ENCODE data around the gene CCDC183.
"Not testable (repeated sequence)": the region's sequence is repeated elsewhere in the genome, so short reads cannot be mapped to it uniquely, and the experiment has no call there.

CCDC183 gene

DNA sequence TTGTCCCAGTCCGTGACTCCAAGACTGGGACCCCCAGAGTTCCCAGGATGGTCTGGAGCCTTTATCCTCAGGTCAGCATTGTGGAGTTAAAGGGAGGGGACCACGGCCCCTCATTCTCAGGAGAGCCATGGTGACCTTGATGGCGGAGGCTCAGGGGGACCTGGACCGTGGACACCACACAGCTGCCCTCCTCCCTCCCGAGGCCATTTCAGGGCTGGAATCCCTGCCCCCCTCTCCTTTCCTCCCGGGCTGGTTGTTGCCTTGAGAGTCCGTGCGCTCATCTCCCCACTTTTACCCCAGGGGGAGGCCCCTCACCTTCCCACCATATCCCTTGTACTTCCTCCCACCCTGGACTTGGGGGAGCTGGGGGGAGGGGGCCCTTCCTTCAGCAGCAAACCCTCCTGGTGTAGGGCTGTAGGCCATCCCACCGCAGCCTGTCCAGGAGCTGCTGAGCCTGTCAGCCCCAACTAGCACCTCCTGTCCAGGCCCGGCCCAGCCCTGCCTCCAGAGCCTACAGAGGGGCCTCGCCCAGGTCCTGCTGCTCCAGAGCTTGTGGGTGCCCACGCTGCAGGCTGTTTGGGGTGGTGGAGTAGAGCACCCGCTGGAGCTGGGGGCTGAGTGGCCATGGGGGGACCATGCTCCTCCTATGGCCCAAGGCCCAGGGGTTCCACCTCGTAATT is 31.8 kb downstream of the CCDC183 start:
- no peak overlapping the region for H3K9ac ChIP-seq (ENCODE audit: low read length)
- no peak overlapping the region for H3K4me3 ChIP-seq (ENCODE audit: low read length)
- H3K27me3 ChIP-seq (ENCODE audit: control insufficient read depth, insufficient read depth, low read length): no peaks in the 10 kb centered on the region
- H3K36me3 ChIP-seq (ENCODE audit: control insufficient read depth, insufficient read depth, low read length): peaks cover 16% of the 10 kb centered on the region
- no peaks in the 10 kb centered on the region for H3K4me1 ChIP-seq (ENCODE audit: control insufficient read depth, insufficient read depth, low read length)
- H3K9me3 ChIP-seq (ENCODE audit: control insufficient read depth, low read length): no peaks in the 10 kb centered on the region

DNA sequence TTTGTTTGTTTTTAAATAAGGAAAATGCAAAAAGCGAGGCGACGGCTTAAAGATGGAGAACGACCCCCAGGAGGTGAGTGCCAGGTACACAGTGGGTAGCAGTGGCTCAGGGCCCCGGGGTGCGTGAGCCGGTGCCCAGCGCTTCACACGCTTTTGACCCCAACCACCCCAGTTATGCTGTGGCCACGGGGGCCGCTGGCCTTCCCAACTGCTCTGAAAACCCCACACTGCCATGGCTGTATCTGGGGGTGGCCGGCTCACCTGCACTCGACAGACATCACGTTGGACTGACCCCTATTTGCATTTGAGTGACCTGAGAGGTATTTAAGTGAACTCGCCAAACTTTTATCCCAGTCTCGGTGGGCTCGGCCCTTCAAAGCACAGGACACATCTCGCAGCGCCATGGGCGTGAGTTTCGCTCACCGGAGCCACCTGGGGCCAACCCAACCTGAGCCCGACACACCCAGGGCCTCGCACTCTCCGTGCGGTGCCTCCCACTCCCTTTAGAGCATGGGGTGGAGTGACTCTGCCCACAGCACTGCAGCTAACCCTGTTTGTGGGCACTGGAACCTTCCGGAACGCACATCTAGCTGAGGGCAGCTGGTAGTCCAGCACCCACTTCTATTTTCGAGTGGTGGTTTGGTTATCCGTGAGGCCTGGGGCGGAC is 32.5 kb downstream of the CCDC183 start:
- Histone ChIP-seq H3K4me1 (ENCODE audit: control insufficient read depth, insufficient read depth, low read length) (no peaks in the 10 kb centered on the region), H3K9ac (ENCODE audit: low read length) (no peak overlapping the region), H3K36me3 (ENCODE audit: control insufficient read depth, insufficient read depth, low read length) (peaks cover 16% of the 10 kb centered on the region), H3K9me3 (ENCODE audit: control insufficient read depth, low read length) (no peaks in the 10 kb centered on the region), H3K4me3 (ENCODE audit: low read length) (no peak overlapping the region), H3K27me3 (ENCODE audit: control insufficient read depth, insufficient read depth, low read length) (no peaks in the 10 kb centered on the region)

DNA sequence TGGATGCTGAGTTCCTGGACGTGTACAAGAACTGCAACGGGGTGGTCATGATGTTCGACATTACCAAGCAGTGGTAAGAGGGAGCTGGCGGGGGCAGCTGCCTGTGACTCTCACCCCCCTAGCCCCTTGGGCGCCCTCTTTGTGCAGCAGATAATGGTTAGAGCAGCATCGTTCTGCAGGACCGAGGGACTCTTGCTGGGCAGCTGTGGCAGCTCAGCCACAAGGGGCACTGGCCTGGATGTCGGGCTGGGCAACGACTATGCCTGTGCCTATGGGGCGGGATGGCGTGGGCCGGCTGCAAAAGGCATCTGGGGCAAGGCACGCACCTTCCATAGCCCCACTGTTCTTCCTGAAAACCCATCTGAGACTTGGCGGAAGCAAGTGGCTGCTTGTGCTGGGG is 33.3 kb downstream of the CCDC183 start:
- Histone ChIP-seq H3K4me3 (ENCODE audit: low read length) (no peak overlapping the region), H3K36me3 (ENCODE audit: control insufficient read depth, insufficient read depth, low read length) (peaks cover 16% of the 10 kb centered on the region), H3K9ac (ENCODE audit: low read length) (no peak overlapping the region), H3K4me1 (ENCODE audit: control insufficient read depth, insufficient read depth, low read length) (no peaks in the 10 kb centered on the region), H3K27me3 (ENCODE audit: control insufficient read depth, insufficient read depth, low read length) (no peaks in the 10 kb centered on the region), H3K9me3 (ENCODE audit: control insufficient read depth, low read length) (no peaks in the 10 kb centered on the region)

DNA sequence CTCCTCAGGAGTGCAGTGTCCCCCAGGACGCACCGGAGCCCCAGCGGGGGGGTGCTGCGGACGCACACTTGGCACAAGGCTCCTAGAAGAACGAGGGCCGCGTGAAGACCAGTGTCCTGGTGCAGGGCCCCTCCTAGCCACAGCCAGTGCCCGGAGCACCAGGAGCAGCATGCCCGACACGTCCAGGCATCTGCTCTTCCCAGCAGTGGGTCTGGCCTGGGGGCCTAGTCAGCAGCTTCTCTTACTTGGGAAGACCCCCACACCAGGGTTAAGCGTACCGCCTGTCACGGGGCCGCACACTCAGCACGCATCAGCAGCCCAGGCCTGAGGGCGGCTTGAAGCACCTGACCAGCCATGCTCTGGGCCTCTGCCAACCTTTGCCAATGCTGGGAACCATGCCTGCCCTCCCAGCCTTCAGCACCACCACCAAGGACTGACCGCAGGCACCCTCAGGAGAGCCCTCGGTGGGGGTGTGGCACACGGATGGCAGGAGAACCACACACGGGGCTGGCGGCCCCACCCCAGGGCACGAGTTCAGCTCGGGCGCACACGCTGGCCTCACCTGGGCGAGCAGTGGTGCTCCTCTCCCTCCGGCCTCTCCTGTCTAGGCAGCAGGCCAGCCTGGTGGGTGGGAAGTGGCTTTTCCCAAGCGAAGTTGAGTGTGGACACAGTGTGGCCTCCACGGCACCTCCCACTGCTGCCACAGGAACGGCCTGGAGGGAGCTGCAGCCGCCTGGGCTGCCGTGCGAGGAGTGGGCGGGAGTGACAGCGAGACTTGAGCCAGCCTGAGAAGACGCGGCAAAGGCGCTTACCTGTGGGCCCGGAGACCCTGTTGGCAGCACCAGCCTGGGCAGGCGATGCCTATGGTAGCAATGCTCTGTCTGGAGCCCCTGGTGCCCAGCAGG is 34.1 kb downstream of the CCDC183 start:
- Histone ChIP-seq H3K36me3 (ENCODE audit: control insufficient read depth, insufficient read depth, low read length) (peaks cover 8% of the 10 kb centered on the region), H3K9me3 (ENCODE audit: control insufficient read depth, low read length) (no peaks in the 10 kb centered on the region), H3K9ac (ENCODE audit: low read length) (no peak overlapping the region), H3K4me1 (ENCODE audit: control insufficient read depth, insufficient read depth, low read length) (no peaks in the 10 kb centered on the region), H3K4me3 (ENCODE audit: low read length) (no peak overlapping the region), H3K27me3 (ENCODE audit: control insufficient read depth, insufficient read depth, low read length) (no peaks in the 10 kb centered on the region)

DNA sequence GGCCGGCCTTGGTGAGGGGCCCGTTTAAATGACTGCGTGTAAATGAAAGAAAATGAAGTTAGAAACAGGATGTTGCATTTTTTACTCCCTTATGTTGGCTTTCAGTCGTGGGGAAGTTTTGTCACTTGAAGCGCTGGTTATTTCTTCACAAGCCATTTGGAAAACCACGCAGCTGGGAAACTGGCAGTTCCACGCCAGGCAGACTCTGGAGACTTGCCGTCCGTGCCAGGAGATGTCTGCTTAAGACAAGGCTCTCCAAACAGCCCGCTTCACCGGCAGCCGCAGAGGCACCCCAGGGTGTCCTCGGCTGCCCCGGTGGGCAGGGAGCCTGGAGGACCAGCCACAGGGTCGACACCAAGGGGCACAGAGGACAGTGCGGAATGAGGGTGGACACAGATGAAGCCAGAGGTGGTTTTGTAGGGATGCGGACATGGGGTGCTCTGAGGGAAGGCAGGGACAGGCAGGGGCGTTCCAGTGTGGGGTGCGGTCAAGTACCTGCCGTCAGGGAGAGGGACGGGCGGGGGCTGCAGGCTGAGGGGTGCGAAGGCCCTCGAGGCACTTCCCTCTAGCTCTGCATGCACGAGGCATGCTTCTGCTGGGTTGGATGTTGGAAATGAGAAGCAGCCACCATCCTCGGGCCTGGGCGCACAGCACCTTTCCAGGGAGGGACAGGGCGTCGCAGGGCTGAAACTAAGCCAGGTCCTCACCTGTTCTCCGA is 35.0 kb downstream of the CCDC183 start:
- H3K9ac ChIP-seq (ENCODE audit: low read length): no peak overlapping the region
- no peaks in the 10 kb centered on the region for H3K4me1 ChIP-seq (ENCODE audit: control insufficient read depth, insufficient read depth, low read length)
- H3K9me3 ChIP-seq (ENCODE audit: control insufficient read depth, low read length): no peaks in the 10 kb centered on the region
- no peaks in the 10 kb centered on the region for H3K27me3 ChIP-seq (ENCODE audit: control insufficient read depth, insufficient read depth, low read length)
- H3K4me3 ChIP-seq (ENCODE audit: low read length): no peak overlapping the region
- H3K36me3 ChIP-seq (ENCODE audit: control insufficient read depth, insufficient read depth, low read length): peaks cover 8% of the 10 kb centered on the region

DNA sequence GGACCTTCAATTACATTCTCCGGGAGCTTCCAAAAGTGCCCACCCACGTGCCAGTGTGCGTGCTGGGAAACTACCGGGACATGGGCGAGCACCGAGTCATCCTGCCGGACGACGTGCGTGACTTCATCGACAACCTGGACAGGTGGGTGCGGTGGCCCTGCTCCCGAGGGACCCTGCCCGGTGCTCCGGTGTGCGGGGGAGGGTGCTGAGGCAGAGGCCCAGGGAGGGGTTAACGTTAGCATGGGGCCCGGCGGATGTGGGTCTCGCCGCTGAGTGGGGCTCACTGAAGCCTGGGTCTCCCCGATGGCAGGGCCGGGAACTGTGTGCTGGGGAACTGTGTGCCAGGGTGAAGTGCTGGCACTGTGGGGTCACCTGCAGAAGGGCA is 35.6 kb downstream of the CCDC183 start:
- no peak overlapping the region for H3K4me3 ChIP-seq (ENCODE audit: low read length)
- no peaks in the 10 kb centered on the region for H3K9me3 ChIP-seq (ENCODE audit: control insufficient read depth, low read length)
- H3K27me3 ChIP-seq (ENCODE audit: control insufficient read depth, insufficient read depth, low read length): no peaks in the 10 kb centered on the region
- H3K36me3 ChIP-seq (ENCODE audit: control insufficient read depth, insufficient read depth, low read length): peaks cover 8% of the 10 kb centered on the region
- no peaks in the 10 kb centered on the region for H3K4me1 ChIP-seq (ENCODE audit: control insufficient read depth, insufficient read depth, low read length)
- no peak overlapping the region for H3K9ac ChIP-seq (ENCODE audit: low read length)

DNA sequence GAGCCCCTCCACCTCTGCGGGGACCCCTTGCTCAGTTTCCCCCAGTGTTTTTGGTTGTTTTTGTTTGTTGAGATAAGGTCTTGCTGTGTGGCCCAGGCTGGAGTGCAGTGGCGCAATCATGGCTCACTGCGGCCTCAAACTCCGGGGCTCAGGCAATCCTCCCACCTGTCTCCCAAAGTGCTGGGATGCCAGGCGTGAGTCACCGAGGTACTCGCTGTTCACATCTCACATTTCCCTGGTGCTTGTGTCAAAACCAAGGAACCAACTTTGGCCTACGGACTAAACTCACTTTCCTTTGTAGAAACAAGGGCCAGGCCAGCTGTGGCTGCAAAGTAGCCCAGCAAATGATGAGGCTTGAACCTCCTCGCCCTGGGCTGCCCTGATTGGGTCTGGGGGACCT is 36.4 kb downstream of the CCDC183 start:
- Histone ChIP-seq H3K27me3 (ENCODE audit: control insufficient read depth, insufficient read depth, low read length) (no peaks in the 10 kb centered on the region), H3K4me3 (ENCODE audit: low read length) (no peak overlapping the region), H3K36me3 (ENCODE audit: control insufficient read depth, insufficient read depth, low read length) (peaks cover 8% of the 10 kb centered on the region), H3K9ac (ENCODE audit: low read length) (no peak overlapping the region), H3K9me3 (ENCODE audit: control insufficient read depth, low read length) (no peaks in the 10 kb centered on the region), H3K4me1 (ENCODE audit: control insufficient read depth, insufficient read depth, low read length) (no peaks in the 10 kb centered on the region)

DNA sequence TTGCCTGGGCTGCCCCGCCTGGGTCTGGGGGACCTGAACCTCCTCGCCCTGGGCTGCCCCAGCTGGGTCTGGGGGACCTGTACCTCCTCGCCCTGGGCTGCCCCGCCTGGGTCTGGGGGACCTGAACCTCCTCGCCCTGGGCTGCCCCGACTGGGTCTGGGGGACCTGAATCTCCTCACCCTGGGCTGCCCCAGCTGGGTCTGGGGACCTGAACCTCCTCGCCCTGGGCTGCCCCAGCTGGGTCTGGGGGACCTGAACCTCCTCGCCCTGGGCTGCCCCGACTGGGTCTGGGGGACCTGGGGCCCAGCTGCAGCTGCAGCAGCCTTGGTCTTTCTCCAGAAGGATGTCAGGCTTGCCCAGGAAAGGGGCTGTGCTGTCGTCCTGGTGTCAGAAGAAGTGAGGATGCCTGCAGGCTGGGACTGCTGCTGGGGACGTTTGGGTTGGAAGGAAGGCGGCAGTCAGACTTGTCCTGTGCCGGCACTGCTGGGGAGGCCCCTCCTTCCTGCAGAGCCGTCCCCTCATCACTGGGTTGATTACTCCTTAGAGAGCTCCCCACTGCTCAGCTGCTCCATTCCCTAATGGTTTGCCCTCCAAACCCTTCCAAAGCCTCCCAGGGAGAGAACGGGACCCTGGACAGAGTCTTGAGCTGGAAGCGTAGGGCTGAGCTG is 37.4 kb downstream of the CCDC183 start:
- not testable (repeated sequence) for H3K36me3 ChIP-seq (ENCODE audit: control insufficient read depth, insufficient read depth, low read length); H3K4me1 ChIP-seq (ENCODE audit: control insufficient read depth, insufficient read depth, low read length); H3K27me3 ChIP-seq (ENCODE audit: control insufficient read depth, insufficient read depth, low read length); H3K4me3 ChIP-seq (ENCODE audit: low read length); H3K9ac ChIP-seq (ENCODE audit: low read length); H3K9me3 ChIP-seq (ENCODE audit: control insufficient read depth, low read length)

DNA sequence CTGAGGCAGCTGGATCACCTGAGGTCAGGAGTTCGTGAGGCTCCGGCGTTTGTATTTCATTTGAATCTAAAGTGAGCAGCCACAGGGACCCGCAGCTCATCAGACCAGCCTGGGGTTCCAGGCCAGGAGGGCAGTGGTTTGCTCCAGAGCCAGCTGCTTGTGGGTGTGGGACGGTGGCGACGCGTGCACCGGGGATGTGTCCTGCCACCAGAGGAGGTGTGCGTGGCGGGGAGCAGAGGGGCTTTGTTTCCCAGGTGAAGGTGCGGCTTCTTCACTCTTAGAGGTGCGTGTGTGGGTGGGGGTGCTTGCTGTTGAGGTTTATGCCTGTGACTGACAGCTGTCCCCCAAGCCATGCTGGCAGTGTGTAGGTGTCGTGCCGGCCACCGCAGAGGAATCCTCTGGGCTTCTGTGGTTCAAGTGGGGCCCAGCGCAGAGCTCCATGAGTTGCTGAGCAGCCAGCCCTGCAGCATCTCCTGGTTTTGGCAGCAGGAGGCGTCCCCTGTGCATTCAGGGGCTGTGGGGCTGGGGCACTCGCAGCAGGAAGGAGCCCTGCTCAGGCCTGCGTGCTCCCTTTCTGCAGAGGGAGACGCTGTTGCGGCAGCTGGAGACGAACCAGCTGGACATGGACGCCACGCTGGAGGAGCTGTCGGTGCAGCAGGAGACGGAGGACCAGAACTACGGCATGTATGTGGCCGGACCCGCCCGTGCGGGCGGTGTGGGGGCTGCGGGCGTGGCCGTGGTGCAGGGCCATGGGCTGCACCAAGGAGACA is 39.2 kb downstream of the CCDC183 start:
- Histone ChIP-seq H3K36me3 (ENCODE audit: control insufficient read depth, insufficient read depth, low read length) (no peaks in the 10 kb centered on the region), H3K4me3 (ENCODE audit: low read length) (no peak overlapping the region), H3K27me3 (ENCODE audit: control insufficient read depth, insufficient read depth, low read length) (no peaks in the 10 kb centered on the region), H3K9ac (ENCODE audit: low read length) (no peak overlapping the region), H3K9me3 (ENCODE audit: control insufficient read depth, low read length) (no peaks in the 10 kb centered on the region), H3K4me1 (ENCODE audit: control insufficient read depth, insufficient read depth, low read length) (peaks cover 2% of the 10 kb centered on the region)

DNA sequence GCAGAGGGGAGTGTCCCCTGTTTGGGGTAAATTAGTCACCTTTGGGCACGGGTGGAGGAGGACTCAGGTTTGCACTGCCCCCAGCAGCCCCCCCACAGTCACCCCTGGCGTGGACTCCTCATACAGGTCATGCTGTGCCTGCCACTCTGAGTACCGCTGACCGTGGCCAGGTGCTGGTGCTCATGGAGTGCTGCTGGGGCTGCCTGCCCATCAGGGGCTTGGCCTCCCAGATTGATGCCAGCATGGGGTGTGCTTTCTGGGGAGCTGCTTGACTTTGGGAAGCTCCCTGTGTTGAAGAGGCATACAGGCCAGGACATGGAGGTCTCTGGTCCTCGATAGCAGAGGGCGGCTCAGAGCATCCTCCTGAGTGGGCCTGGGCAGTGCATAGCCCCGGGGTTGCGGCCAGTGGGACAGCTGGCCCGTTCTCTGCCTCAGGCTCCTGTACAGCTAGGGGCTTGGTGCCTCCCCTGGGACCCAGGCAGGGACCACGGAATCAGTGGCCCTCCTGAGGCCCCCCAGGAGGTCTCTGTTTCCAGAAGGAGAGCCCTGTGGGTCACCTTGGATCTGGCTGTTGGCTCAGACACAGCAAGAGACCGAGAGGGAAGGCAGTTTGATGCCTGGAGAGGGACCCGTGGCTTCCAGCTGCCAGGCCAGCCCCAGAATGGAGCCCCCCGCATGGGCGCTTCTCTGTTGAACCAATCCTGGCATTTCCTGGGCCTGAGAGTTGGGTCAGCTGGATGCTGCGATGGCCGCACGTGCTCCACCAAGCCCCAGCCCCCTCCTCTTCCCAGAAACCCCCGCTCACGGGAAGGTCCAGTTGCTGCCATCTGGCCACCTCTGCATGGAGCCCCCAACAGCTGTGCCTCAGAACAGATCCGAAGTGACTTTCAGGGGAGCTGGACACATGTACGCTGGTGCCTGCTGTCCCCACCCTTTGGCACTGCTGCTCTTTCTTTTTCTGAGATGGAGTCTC is 40.1 kb downstream of the CCDC183 start:
- Histone ChIP-seq H3K9ac (ENCODE audit: low read length) (no peak overlapping the region), H3K4me3 (ENCODE audit: low read length) (no peak overlapping the region), H3K36me3 (ENCODE audit: control insufficient read depth, insufficient read depth, low read length) (no peaks in the 10 kb centered on the region), H3K27me3 (ENCODE audit: control insufficient read depth, insufficient read depth, low read length) (no peaks in the 10 kb centered on the region), H3K4me1 (ENCODE audit: control insufficient read depth, insufficient read depth, low read length) (peaks cover 10% of the 10 kb centered on the region), H3K9me3 (ENCODE audit: control insufficient read depth, low read length) (no peaks in the 10 kb centered on the region)
